GM18507 (cell line): ENCODE results near the gene TMEM151B.
"Not testable (repeated sequence)": the region's sequence is repeated elsewhere in the genome, so short reads cannot be mapped to it uniquely, and the experiment has no call there.

Source experiments
- DNase-seq: peaks from one replicate; pipeline ENCODE4 v3.0.0; 2011; ENCODE audit warnings: low read depth; ENCODE audit not compliant: insufficient read length; ENCODE audit errors: extremely low spot score
- FAIRE-seq: peaks from 2 replicates; lab custom pipeline; 2011; peaks lifted over from hg19 to GRCh38; lab: Jason Lieb, UNC

Gene TMEM151B

DNA sequence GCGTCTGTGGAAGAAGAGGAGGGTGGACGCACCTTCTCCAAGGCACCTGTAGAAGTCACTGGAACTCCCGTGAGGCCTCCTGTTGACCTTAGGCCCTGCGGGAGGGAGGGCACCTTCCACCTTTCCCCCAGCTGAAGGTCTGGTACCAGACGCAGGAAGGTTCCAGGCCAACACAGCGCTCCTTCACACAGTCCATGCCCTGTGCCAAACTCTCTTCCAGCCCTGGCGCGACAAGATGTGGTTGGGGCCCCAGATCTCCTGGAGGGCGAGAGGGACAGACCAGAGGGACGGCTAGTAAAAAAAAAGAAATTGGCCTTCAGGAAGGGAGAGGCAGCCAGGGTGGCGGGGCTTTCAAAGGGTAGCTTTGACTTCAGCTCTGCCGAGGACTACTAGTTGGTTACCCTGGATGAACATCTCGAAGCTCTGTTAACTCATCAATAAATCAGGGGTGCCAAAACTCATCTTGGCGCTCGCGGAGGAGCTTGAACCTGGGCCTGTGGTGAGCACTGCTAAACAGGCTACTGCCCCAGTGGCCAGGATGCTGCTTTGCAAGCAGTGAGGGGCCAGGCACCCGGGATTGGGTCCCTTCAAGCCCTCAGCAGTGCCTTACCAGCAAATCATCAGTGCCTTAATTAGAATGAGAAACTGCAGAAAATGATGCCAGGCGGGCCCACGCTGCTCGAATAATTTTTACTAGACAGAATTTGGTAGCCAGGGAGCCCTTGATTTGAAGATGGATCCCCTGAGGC, 28.0 kb downstream of the TMEM151B start:
- FAIRE-seq: no peak
- no peak for DNase-seq

DNA sequence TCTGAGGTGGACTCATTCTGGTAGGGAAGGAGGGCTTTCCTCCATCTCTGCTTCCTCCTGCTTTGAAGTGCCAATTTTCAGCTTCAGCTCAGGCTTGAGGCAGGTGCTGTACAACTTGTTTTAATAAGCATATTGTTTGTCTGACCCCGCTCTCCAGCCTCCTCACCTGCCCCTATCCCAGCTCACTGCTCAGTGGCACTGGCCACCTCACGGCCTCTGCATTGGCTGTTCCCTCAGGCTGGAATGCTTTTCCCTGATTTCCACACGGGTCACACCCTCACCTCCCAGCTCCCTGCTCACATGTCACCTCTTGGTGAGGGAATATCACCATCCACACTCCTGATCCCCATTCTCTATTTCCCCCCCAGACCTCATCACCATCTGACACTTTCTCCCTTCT, 28.6 kb downstream of the TMEM151B start:
- FAIRE-seq (no peak), DNase-seq (no peak)

DNA sequence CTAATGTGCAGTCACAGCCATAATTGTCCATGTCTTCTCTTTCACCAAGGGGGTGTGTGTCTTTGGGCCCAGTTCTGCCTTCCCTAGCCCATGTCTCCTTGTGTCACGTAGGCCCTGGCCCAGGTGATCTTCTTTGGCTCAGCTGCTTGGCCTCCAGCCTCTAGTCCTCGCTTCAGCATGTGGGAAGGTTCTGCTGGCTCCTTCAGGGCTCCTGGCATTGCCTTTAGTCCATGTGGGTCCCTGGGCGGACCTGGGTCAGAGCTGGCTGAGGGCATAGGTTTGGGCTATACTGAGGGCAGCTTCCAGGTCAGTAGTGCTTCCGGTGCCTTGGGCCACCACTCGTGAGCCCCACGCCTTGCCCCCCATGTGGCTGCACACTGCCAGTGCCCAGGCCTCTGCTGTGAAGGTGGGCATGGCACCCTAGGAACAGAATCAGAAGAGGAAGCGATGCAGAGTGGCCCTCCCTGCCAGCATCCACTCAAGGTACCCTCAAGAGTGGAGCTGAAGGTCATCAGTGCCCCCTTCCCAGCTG, 30.1 kb downstream of the TMEM151B start:
- DNase-seq (no peak), FAIRE-seq (no peak)

DNA sequence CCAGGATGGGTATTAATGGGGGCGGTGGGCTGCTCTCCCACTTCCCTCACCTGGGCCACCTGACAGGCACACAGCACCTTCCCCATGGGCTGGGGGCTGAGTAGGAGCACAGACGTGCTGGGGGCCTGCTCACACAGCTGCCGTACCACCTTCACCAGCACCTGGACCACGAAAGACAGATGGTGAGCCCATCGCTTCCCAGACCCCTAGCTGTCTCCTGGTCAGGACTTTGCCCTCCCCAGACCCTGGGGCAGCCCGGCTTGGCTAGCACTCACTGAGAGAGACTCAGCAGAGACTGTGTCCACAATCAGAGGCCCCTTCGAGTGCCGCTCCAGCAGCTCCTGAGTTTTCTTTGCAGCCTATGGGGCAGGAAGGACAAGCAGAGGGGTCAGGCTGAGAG, 30.9 kb downstream of the TMEM151B start:
- FAIRE-seq (no peak), DNase-seq (no peak)

DNA sequence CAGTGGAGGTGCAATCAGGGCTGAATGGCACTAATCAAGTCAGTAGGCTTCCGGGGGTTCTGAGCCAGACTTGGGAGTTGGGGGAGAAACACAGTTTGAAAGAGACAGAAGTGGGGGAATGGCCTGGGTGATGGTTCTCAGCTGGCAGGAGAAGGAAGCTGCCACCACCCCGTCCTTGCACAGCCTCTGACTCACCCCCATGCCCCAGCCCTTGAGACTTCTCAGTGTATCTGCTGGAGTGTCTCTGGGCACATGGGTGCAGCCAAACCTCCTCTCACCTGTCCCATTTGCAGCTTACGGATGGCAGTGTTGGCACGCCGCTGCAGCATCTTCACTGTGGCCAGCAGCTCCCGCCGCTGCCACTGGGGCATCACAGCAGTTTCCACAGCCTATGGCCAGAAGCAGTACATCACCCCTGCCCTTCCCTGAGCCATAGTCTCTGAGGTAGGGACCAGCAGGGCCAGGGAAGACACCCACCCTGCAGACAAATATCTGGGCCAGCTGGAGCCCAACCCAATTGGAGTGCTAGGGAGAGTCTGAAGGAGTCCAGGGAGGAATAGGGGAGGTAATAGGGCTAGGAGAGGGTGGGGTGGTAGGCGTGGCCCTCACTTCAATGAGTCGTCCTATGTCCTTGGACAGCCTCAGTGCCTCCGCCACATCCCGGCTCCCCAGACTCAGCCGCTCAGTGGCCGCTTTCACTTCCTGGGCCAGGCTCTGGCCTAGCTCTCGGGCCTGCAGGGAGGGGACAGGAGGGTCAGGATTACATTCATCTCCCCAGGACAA, 31.7 kb downstream of the TMEM151B start:
- DNase-seq: no peak
- no peak for FAIRE-seq

DNA sequence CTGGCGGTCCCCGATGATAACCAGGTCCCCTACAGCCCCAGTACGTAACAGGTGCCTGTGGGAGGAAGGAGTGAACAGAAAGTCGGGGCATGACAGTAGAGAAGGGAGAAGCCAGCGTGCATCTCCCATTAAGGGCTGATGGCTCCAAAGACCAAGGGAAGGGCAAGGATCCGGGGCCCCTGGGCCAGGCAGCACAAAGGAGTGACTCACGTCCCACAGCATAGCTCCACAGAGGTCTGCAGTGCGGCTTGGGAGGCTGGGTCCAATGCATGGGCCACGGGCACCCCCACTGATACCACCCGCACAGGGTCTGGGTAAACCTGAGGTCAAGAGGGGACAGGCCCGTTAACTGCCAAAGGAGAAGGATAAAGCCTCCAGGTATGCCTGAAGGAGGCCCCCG, 32.6 kb downstream of the TMEM151B start:
- FAIRE-seq (no peak), DNase-seq (no peak)

DNA sequence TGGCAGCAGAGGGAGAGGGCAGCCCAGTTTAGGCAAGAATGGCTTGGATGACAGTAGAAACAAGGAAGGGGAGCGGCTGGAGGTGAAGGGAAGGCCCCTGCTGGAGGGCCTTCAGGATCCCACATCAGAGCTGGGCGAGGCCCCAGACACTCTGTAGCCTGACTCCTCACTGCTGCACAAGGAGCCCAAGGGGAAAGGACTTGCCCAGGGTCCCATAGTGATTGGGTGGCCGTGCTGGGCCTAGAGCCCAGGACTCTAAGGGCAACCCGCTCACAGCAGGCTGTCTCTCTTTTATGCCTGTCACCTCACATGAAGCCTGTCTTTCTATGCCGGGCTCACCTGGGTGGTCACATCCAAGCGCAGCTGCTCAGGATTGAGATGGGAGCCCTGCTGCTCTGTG, 33.6 kb downstream of the TMEM151B start:
- DNase-seq: no peak
- no peak for FAIRE-seq

DNA sequence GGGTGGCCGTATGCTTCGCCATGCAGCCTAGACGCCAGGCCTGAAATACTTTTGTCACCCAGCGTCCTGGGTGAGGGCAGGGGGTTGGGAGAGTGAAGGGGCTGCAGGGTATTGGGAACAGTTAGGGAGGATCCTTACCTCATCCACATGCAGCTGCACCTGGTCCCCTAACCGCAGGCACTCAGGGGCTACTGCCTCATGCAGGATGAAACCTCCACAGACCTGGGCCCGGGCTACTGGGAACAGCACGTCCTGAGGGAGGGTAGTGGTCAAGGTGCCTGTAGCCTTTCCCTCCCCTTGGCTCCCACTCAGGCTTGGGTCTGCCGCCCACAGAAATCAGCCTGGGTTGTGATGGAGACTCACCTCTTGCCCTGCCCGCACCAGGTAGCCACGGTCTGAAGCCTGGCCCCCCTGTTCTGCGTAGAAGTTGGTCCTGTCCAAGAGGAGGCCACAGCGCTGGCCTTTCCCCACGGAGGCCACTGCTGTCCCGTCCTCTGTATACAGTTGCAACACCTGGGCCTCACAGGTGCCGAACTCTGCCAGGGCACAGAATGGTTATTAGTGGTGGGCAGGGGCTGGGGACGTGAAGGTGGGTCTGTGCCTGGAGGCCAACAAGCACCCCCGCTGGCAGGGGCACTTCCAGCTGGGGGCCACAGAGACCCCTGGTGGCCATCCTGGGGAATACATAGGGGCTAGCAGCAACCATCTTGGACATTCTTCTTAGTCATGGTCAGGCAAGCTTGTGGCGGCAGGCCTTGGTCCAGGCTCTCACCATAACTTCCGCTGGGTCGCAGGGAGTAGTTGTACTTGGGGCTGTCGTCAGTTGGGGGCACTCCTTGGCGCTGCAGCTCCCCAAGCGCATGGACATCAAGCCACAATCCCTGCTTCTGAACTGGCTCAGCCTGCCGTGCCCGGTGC, 34.3 kb downstream of the TMEM151B start:
- no peak for DNase-seq

DNA sequence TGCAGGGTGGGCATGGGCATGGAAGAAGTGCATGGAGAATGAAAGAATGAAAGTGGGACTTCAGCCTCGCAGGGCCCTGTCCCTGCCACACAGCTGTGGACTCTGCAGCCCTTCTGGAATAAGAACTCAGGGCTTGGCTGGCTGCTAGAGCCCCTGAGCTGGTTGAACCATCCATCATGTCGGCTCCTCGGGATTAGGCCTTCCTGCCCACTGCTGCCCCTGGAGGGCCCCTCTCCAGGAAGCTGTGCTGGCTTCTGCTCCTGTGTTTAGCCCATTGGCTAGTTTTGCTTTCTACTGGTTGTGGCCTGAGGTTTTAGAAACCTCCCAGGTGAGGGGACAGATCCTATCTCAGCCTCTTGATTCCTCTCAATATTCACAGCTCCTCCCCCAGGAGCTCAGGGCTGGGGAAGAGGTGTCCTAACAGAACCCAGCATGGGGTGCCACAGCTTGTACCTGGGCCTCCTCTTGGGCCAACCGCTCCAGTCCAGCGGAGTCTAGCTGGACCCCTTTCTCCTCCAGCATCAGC, 35.0 kb downstream of the TMEM151B start:
- FAIRE-seq: no peak

More for the DNA sequence above, 34.3 kb downstream of the TMEM151B start:
- peak; percentile 72 for FAIRE-seq

DNA sequence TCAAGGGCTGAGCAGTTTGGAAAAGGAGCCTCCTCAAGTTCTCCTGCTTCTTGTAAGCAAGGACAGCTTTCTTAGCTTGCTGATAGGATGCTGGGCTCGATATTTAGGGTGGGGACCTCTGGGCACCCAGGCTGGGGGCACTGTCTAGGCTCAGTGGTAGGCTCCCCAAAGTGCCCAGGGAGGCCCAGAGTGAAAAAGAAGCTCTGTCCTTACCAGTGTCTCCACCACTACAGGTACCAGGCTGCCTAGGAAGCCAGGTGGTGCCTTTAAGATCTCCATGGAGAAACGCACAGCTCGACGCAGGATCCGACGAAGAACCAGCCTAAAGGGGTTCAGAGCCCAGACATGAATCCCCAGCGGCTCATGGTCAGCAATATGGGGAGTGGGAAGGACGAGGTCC, 36.5 kb downstream of the TMEM151B start:
- DNase-seq (no peak), FAIRE-seq (no peak)

More for the DNA sequence above, 35.0 kb downstream of the TMEM151B start:
- DNase-seq: no peak

DNA sequence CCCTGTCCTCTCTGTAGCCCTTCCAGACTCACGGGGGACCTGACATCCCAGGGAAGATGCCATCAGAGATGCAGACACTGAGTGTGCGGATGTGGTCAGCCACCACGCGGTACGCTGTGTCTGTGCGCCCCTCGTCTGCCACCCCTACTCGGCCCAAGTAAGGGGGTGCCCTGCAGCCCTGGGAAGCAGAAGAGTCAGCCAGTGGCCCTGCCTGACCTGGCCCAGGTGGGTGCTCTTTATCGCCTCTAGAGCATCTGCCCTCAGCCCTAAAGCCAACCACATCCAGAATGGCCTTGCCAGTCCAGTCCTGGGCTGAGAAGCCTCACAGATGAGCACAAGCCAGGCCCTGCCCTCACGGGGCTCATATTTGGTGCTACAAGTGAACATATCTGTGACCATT, 37.0 kb downstream of the TMEM151B start:
- DNase-seq (no peak), FAIRE-seq (no peak)

DNA sequence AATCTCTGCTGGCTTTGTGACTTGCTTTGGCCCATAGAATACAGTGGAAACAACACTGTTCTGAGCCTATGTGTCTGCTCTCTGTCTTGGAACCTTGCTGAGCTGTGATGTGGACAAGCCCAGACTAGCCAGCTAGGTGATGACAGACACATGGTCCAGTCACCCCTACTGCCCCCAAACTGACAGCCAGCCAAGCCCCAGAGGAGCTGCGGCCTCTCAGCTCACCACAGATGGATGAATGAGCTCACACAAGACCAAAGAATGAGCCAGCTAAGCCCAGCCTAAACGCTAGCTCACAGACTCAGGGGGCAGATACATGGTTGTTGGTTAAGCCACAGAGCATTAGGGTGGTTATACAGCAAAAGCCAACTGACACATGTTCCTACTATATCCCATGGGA, 38.8 kb downstream of the TMEM151B start:
- FAIRE-seq: no peak
- no peak for DNase-seq

DNA sequence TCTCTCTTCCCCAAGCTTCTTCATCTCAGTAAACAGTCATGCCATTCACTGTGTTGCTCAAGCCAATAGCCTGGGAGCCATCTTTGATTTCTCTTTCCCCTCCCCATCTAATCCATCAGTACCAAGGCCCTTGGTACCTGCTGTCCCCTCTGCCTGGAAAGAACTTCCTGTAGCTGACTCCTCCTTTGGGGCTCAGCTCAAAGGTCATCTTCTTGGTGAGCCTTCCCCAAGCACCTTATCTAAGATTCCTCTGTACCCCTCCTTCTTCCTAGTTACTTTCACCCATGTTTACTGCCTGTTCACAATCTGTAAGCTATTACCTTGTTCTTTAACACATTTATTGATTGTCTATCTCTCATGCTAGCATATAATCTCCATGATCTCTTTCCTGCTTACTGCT, 39.4 kb downstream of the TMEM151B start:
- DNase-seq: no peak
- FAIRE-seq: no peak

DNA sequence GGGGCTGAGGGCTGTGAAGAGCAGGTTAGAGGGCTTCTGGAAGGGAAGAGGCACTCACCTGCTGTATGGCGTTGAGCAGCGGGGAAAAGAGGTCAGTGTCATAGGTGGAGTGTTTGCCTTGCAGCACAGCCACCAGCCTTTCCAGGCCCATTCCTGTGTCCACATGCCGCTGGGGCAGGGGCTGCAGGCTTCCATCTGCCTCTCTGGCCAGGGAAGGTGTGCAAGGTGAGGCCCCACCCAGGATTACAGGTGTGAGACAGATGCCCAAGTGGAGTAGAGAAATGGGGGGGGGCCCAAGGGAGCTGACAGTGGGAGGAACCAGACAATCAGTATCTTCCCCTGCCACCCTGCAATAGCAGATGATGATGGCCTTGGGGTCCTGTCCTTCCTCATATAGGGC, 40.0 kb downstream of the TMEM151B start:
- FAIRE-seq (no peak), DNase-seq (no peak)

DNA sequence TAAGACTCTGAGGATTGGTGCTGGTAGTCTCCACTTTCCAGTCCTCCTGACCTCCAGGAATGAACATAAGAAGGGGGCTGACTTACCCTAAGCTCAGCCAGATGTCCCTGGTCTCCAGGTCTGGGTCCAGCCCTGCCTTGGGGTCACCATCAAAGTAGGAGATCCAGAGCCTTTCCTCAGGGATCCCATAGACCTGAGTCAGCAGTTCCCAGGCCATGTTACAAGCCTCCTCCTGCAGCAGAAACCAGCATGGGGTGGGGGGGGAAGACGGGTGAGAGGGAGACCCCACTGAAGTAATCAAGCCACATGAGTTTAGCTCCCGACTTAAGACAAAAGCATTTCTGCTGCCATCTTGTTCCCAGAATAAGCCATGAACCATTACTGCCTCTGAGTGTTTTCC, 41.1 kb downstream of the TMEM151B start:
- FAIRE-seq: no peak
- DNase-seq: no peak

DNA sequence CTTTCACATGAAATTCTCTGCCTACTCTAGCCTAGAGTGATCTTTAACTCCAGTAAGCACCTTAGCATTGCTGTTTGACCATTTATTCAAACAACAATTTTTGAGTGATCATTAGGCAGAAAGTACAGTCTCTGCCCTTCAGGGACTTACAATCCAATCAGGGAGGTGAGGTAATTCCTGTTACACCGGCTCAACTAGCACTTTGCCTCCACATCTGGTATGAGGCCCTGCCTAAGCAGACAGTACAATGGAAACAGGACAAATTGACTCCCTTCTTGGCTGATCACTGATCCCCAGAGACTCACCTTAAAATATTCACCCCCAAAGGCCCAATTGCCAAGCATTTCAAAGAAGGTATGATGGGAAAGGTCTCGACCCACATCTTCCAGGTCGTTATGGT, 41.5 kb downstream of the TMEM151B start:
- FAIRE-seq: no peak

DNA sequence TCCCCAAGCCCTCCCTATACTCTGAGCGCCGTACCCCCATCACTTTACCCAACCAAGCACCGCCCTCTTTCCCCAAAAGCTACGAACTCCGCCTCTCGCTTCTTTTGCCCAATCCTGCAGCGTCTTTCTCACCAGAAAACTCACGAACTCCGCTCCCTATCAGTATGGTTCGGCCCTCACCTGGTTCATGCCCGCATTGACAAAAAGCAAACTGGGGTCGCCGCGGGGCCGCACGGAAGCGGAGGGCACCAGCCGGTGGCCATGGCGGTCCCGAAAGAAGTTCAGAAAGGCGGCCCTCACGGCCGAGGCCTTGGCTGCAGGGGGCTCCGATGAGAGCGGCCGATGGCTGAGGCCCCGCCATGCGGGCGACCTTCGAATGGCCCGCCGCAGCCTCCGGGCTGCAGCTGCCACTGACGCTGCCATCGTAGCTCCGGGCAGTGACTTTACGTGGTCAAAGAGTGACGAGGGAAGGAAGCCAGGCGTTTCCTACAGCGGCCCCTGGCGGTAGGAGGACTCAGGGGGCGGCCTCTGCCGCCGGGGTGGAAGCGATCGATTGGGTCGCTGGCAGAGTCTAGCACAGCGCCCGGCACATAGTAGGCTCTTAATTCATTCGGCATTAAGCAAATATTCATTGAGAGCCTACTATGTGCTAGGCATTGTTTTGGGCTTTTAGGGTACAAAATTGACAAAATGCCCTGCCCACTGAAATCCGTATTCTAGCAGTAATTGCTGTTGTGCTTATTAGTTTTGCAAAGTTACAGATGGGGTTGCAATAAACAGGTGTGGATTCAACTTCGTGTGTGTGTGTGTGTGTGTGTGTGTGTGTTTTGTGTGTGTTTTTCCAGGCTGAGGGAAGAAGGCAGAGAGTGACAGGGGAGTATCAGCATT, 42.9 kb downstream of the TMEM151B start, which contains the start of gene AARS2:
Gene AARS2 (minus strand): TSS at position 447 of the 888 bp plus-strand sequence. CDS start 24 bp downstream, at position 423.
- FAIRE-seq (peak; percentile 81), DNase-seq (peak; percentile 79)

More for the DNA sequence above, 41.5 kb downstream of the TMEM151B start:
- no peak for DNase-seq

DNA sequence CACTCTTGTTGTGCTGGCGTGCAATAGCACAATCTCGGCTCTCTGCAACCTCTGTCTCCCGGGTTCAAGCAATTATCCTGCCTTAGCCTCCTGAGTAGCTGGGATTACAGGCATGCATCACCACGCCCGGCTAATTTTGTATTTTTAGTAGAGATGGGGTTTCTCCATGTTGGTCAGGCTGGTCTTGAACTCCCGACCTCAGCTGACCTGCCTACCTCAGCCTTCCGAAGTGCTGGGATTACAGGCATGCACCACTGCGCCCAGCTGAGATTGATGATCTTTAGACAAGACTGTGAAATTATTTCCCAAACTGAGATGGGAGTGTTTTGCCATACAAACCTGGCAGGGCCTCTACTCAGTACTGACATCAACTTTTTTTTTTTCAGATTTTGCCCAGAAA, 44.4 kb downstream of the TMEM151B start:
- not testable (repeated sequence) for FAIRE-seq

More for the DNA sequence above, 44.4 kb downstream of the TMEM151B start:
- not testable (repeated sequence) for DNase-seq
